DMS153 treated with DMSO at 0.1 percent for 48 hours (cell line): Measurements from ENCODE around the gene MYO18B.

Experiments
- DNase-seq: peaks from one replicate; lab custom pipeline; 2025; ENCODE audit not compliant: unreplicated experiment; lab: John Stamatoyannopoulos, UW

Gene MYO18B

DNA sequence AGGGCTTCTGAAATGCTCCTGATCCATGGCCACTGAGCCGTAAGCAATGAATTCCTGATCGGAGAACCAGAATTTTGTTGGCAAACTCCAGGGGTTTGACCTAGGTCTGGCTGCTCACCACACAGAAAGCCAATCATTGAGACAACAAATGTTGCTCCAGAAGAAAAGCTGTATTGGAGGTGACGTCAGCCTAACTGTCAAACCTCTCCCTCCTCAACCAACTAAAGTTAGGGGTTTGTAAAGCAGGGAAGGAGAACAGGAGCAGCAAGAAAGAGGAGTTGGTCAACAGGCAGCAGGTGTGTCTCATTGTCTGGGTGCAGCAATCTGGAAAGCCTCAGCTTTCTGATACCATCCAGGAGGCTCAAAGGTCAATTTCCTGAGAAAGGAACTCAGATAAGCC is 293.5 kb downstream of the MYO18B start:
- DNase-seq, result no peak

- DNase-seq, result no peak
Measured at GRCh38 chr22:26038365-26038764, 296.4 kb downstream of the MYO18B start.

DNA sequence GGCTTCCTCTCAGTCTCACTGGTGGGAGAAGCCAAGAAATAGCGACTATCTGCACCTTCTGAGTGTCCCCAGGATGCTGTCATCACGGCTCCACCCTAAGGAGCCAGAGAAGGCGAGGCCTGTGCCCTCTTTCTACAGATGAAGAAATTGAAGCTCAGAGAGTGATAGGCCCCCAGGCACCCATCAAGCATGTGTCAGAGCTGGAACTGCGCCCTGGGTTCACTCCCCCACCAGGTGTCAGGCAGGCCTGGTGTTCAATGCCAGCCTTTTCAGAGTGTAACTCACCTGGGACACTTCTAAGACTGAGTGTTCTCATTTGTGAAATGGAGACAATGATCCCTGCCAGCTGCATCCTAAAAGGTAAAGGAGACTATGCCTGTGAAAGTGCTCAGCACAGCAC is 299.9 kb downstream of the MYO18B start:
- peak; percentile 47 for DNase-seq

- no peak for DNase-seq
Measured at GRCh38 chr22:26043031-26043430, 301.0 kb downstream of the MYO18B start.

DNA sequence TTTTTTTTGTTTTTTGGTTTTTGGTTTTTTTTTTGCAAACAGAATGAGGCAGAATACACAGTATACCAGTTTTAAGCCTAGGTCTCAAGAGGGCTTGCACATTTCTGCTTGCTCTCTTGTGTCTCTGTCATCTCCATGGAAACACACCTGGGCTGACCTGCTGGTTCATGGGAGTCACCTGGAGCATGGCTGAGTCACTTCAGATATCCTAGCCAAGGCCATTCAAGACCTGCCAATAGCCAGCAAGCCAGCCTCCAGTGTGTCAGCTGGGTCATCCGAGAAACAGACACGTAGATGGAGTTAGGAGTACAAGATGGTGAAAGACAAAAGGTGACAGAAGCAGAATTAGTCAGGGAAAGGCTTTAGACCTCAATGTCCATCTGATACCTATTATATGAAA is 303.1 kb downstream of the MYO18B start:
- peak; percentile 12 for DNase-seq

DNA sequence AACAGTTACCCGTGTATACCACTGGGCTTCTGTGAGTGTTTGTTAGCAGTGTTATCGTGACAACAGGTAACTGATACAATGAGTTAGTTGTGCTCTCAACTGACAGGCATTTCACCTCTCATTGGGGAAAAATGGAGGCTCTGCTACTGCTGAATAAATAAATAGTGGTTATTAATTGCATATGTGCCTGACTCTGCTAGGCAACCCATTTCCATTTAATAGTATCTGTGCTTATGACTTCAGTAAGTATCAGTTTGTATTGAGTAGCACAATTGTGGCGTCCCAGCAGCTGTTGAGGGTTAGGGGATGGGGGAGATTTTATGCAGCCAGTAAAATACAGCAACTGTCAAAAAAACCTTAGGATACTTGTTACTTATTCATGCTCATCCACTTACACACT is 303.9 kb downstream of the MYO18B start:
- DNase-seq, result no peak

DNA sequence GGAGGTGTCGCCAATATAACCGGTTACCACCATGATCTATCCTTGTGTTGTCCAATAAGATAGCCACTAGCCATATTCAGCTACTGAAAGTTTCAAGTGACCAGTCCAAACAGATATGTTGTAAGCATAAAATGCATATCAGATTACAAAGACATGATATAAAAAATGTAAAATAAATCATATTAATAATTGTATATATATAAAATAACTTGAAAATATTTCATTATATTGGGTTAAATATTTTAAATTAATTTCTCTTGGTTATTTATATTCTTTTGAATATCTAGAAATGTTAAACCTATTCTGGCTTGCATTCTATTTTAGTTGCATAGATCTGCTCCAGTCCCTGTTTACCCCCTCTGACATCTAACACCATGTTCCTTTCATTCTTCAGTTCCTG is 305.5 kb downstream of the MYO18B start:
- no peak for DNase-seq

- DNase-seq, result no peak
Measured at GRCh38 chr22:26047920-26048319, 305.9 kb downstream of the MYO18B start.

DNA sequence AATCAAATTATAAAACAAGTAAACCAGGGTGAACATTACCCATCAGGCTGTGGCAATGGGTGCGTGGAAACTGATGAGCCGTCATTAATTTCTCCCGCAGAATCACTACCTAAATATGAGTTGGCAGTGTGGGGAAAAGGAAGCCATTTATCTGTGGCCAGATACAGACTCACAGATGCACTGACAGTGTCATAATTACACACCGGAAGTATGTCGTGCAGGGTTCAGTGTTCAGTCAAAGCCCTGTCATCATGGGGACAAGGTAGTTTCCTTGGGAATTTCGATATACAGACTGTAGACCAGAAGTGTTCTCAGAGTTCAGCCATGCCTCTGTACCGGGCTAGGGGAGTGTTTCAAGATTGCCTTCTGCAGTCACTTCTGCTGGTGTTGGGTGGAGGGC is 308.1 kb downstream of the MYO18B start:
- DNase-seq, result no peak

- no peak for DNase-seq
Measured at GRCh38 chr22:26053737-26054316, 311.8 kb downstream of the MYO18B start.

DNA sequence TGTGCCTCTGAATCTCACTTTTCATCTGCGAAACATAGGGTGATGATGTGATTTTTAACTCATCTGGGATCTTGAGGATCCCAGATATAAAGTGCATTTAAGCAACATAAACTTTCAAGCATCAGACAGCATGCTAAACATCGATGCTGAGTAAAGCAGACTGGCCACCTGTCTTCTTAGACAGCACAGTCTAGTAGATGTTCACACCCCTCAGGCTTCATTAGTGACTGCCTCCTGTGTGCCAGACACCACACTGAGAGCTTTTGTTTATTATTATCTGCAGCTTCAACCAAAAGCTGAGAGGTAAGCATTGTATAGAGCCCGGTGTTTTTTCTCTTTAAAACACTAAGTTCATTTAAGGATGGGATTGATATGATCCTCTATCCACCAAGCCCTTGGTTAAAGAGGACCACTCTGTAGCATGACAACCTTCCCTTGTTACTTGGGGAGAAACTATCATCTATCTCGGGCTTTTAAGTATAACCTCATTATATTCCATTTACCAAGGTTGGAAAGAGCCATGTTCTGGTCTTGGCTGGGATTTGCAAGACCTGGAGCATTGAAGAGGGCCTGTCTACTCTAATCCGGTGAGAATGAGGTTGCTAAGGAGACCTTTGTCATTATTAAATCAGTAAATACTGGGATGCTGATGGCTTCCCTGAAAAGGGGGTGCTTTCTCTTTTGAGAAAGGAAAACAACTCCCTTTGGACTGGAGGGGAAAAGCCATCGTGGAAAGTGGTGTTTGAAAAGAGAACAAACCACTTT is 313.0 kb downstream of the MYO18B start:
- DNase-seq, result peak; percentile 22

DNA sequence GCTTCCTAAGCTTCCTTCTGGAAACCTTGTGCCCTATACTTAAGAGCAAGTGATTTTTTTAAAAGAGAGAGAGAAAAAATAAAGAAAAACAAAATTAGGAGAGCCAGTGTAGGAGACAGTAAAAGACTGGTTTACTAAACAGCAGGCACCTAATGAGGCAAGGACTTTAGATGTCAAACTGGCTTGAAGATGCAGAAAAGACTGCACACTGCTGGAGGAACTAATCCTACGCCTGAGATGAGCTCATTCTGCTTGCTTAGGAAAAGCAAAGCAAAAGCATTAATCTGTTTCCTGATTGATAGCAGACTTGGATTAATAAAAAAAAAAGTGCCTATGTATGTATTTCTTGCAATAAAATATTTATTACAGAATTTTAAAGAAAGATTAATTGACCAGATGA is 313.7 kb downstream of the MYO18B start:
- no peak for DNase-seq

DNA sequence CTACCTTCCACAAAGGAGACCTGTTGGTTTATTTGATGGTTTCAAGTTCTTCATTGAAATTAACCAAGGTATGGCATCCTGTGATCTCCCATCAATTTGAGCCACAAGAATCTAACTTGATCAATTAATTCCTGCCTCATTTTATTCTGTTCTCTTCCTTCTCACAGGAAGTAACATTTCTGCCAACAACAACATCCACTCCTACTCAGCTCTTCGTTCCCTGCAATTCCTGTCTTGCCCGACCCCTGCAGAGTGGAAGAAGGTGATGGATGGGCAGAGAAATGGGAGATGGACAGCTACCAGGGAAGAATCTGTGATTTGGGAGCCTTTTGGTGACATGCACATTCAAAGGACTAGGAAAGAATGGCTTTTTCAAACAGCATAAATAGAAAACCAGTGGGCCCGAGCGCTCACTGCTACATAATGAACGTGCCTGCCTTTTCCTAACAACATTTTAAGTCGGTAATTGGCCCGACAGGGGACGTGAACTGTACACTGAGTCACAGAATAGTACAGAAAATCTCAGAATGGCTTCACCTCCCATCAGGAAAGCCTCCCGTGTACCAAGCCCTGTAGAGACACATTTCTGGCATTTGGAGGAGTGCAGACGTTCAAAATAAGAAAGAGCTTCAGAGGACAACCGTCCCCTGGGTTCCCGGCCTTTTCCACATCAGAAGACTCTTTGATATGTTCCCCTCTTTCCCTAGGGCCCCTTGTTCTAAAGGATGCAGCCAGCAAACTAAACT is 314.6 kb downstream of the MYO18B start:
- DNase-seq, result no peak

DNA sequence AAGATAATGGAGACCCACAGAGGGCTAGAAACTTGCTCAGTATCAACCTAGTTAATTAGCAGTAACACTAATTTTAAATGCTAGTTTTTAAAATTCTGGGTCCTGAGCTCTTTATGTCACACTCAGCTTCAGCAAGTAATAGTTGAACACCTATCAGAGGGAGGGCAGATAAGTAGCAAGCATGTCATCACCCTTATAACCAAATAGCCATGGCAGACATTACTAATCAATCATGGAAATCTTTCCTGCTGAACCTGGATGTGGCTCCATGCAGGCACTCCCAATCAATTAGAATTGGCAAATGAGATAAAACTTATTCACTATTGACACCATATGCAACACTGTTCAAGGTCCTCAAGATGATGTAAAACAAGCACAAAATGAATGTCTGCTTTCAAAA is 315.7 kb downstream of the MYO18B start:
- DNase-seq, result no peak

DNA sequence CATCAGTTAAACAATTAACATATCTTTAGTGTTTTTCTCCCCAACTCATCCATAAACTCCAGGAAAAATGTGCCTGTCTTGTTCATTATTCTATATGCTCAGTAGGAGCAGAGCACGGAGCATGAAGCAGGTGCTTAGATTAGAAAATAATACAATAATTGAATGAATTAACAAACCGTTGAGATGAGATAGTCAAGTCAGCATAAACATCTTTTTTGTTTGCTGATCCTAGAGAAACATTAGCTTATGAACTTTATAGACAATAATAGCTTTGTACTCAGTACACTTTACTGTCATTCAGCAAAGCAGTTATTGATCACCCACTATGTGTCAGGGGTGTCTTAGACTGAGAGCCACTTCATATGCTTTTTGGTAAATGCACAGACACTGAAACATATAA is 322.1 kb downstream of the MYO18B start:
- DNase-seq, result no peak

GRCh38 chr22:26065847-26066246 is 323.9 kb downstream of the MYO18B start:
- DNase-seq, result peak; percentile 24

- DNase-seq, result peak; percentile 82
Measured at GRCh38 chr22:26066534-26066933, 324.5 kb downstream of the MYO18B start.

DNA sequence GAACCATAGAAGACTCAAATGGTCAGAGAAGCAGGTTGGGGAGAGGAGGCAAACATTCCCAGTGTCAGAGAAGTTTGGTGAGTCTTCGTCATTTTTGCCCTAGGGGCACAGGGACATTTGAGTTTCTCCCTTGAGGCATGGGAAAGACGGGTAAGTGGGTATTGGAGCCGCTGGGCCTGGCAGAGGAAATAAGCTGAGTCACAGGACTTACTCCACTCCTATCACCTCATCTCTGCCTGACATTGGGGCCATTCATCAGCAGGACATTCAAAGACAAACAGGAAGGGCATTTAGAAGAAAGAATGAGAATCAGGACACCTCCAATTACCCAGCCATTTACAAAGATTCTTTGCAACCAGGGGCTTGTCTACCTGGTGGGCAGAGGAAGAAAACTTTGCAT is 326.6 kb downstream of the MYO18B start:
- DNase-seq, result no peak

DNA sequence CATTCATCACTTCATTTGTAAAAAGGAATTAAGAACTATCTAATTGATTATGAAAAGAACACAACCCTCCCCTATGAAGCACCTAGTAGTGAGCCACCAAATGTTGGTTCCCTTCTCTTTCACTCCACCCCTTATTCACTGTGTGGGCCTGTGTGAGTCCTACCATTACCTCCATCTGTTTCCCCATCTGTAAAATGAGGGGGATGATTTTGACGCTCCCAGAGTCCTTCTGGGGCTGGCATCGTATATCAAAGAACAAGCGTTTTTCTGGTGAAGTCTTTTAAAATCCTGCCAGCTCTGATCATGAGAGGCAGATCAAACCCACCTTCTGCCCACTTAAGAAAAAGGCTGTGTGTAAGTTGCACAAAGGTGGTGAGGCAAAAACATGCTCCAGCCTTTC is 330.6 kb downstream of the MYO18B start:
- DNase-seq, result no peak

- DNase-seq, result no peak
Measured at GRCh38 chr22:26075251-26075650, 333.3 kb downstream of the MYO18B start.

DNA sequence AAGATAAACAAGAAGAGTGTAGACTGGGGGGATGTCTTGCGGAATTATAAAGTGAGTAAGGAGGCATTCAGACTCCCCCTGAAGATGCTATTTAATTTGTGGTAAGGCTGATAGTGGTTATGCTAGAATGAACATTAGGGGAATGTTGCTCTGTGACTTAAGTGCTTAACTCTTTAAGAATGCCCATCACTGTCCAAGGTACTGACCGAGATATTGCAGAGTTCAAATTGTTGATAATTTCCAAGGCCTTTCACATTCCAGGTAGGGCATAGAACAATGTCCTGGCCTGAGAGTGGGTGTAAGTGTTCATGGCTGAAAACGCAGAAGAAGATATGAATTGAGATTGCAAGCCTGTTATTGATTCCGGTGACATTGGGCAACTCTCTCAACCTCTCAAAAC is 337.0 kb downstream of the MYO18B start:
- no peak for DNase-seq
